HL-60/S4 treated with retinoic acid at 250 ng/mL for 4 days and 3 days (cell line): ENCODE measurements around the gene SNX30.

Source experiments
- in situ Hi-C: fragments of 300-500 bp; cut with MboI; formaldehyde crosslinking; loops from 2 replicates; pipeline ENCODE4 v1.7.0; 2022; ENCODE audit warnings: low sequenced_read_pairs

SNX30 gene

DNA sequence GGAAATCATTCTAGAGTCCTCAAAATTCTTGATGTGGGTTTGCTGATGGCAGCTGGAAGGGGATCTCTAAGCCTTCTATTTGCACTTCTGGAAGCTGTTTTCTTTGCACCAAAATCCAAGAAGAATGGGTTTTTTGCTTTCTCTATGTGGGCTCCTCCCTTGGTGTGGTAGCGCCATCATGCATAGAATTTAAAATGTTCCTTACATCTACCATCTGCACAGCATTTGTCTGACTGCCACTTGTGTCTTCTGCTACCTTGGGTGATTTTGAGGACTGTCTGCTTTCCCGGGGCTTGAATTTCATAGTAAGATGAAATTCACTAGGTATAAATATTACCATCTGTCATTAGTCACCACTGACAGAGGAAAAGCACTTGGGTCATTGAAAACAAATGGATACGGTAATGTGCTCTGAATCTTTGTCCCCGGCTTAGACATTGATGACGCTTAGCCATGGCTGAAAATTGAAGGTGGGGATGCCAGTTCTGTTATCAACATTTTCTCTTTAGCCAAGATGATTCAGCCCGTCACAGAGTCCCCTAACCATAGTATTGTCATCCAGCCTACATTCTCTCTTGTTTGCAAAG lies 30.0 kb downstream of the SNX30 start:
- in situ Hi-C loops, result no loop called here

DNA sequence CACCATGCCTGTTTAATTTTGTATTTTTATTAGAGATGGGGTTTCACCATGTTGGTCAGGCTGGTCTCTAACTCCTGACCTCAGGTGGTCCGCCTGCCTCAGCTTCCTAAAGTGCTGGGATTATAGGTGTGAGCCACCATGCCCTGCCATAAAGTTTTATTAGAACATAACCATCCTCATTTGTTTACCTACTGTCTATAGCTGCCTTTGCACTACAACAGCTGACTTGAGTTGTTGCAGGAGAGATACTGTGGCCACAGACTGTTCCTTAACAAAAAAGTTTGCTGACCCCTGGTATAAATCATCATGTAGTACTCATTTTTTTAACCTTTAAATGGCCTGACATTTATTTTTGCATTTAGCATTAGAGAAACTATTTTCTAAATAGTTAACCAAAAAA lies 31.7 kb downstream of the SNX30 start:
- in situ Hi-C loops, result no loop called here

DNA sequence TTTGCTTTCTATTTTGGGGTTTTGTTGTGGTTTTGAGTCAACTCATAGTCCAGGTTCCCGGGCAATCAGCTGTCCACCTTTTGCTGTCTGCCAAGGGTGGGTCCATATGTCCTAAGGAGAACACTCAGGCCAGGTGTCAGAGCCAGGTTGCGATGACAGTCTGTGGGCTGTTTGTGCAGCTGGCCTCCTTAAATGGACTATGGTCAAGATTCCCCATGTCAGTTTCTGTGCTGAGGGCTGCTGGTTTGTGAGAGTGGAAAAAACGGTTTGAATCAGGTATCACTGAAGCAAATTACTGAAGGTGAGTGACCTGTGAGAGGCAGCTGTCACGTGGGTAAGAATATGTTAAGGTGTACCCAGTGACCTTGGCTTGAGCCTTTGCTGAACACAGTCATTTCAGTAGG lies 33.0 kb downstream of the SNX30 start:
- in situ Hi-C loops, result no loop called here

DNA sequence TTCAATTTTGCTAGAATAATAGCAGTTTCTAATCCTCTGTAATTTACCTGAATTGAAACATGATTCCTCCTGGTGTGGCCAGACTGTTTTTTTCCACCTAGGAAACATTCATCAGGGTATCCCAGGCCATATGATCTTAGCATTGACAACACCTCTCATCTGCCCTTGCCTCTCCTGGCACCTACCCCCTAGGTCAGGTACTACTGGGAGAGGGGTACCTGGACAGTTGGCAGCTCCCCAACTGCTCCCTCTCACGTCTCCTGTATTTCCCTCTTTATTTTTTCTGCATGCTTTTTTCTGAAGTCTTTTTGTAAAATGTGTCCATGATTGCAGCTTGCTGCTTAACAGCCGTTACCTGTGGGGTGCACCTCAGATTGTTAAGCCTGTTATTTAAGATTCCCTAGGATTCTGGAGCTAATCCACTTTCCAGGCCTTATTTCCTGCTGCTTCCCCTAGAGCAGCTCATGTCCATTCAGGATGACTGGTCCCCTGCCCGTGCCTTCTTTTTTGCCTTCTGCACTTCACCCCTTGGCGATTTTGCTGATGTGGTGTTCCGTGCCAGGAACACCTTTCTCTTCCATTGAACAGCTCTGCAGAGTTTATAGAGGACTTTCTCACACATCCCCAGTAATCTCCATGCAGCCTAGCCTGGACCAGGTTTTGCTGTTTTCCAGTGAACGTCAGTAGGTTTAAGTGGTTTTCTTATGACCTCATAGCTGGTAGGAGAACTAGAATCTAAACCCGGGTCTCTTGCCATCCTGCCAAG lies 33.6 kb downstream of the SNX30 start:
- in situ Hi-C loops, result no loop called here

DNA sequence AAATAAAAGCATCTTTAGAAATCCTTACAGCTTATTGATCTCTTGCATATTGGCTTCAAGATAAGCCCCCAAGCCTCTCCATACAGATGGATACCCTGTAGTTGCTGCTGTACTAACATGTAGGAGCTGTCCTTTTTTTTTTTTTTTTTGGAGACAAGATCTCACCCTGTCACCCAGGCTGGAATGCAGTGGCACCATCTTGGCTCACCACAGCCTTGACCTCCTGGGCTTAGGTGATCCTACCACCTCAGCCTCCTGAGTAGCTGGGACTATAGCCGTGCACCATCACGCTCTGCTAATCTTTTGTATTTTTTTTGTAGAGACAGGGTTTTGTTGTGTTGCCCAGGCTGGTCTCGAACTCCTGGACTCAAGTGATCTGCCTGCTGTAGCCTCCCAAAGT lies 35.4 kb downstream of the SNX30 start:
- in situ Hi-C loops, result no loop called here

DNA sequence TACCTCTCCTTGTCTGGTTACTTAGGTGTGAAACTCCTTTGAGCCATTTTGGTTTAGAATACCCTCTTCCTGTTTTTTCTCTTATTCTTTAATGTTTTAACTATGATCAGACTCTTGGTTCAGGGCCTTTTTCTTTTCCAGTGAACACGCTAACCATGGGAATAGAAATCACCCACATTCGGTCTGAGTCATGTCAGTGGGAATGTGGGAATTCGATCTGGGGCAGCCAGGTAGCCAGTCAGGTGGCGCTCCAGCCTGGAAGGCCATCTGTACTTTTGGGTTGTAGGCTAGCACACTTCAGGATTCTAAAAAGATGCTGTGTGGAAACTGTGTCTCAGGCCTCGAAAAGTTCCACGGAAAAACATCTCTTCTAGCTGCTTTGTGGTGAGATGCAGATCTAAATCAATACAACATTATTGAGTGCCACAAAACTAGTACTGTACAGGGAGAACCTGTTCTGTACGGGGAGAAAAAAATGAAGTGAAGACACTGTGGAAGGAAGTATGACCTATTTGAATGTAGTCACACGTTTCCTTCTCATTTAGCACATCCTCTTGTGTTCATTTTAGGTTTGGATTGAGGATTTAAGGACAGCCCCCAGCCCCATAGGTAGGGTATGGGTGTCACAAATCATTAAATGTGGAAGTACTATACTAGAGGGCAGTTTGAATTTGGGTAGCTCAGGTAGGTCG lies 36.4 kb downstream of the SNX30 start:
- in situ Hi-C loops, result no loop called here

DNA sequence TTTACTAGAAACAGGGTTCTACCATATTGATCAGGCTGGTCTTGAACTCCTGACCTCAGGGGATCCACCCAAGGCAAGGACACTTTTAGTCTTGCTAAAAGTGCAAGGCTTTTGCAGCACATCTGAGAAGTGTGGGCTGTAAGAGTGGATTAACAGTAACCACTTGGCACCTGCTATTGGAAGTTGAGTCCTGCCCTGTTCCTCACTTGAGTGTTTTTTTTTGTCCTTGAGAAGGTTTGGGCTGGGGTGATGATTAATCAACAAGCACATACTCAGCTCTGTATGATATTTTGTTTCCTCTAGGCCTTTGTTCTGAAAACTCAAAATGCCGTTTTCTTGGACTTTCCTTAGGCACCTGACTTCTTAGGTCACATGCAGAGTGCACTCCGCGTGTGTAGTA lies 37.4 kb downstream of the SNX30 start:
- in situ Hi-C loops, result no loop called here

DNA sequence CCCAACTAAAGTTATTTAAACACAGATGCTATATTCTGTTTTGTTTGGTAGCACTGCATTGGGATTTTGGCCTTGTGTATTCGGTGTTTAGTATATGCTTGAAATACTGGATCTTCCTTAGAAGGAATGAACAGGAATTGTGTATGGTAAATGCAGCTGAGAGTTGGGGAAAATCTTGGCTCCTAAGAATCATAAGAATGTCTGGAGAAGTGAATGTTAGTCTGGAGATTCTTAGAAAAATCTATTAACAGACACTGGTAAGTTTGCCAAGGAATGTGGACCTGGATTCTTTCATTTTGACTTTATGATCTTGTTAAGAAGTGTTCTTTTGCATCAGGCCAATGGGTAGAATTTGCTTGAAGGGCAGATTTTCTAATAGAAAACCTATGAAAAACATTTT lies 38.9 kb downstream of the SNX30 start:
- in situ Hi-C loops, result no loop called here

DNA sequence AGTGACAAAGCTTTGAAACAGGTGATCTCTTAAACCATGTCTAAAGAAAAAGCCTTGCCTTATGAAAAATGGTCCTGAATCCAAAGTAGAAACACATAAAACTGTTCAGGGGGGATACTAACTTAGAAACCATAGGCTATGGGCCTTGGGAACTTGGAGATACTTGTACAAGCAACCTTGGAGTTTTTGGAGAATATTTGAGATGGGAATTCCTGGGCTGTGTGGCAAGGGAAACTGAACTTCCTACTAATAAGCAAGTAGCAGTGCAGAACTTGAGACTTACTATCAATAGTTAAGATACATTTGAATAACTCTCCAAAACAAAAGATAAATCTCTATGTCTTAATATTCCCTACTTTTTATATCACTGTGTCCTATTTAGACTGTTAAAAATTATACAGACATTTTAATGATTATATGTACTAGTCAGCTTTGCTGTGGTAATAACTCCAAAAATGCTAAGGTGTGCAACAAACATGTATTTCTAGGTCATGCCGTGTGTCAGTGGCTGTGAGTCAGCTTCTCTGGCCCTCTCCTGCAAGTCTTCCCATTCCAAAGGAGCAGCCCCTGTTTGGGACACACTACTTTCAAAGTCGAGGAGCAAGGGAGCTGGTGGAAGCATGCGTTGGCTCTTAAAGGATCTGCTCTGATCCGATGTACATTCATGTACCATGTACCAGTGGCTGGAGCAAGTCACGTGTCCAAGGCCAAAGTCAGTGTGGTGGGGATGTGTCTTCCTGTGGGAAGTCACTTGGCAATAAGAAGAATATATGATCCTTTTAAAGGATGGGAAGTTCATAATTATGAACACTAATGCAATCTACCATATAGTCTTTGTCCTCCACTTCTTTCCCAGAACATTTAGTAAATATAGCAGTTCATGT lies 39.6 kb downstream of the SNX30 start:
- in situ Hi-C loops, result no loop called here

DNA sequence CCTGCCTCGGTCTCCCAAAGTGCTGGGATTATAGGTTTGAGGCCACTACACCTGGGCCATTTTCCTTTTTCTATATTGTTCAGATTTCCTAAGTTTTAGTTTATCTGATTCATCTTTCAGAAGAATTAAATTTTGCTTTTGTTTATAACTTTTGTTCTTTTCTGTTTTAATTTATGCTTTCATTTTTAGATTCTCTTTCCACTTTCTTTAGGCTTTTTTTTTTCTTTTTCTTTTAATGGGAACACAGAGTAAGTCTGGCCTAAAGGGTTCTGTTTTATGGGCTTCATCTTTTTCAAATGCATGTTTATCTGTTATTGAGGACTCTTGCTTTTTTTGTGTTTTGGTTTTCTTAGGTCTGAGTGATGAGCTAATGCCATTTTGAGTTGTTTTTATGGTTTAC lies 42.1 kb downstream of the SNX30 start:
- in situ Hi-C loops, result no loop called here

DNA sequence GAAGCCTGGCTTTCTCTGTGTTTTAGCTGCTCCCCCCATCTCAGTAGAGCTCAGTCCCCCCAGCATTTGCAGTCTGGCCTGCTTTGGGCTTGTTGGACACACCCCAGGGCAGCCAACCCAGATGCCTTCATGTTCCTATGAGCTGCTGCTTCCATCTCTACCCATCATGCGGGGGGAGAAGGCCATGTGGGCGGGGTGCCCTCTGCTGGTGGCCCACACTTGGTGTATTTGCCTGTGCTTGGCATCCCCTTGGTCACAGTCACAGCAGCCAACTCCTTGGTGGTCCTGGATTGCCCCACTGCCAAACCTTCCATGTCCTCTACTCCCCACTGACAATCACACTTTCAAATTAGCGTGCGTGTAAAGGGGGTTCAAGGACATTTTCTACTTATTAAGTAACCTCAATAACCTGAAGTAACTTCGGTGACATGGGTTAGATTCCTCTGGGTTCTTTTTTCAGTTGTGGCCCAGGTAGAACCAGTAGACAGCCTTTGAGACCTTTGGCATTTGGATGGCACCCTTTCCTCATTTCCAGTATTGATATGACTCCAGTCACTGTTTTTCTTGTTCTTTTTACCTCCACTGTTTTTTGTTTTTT lies 42.8 kb downstream of the SNX30 start:
- in situ Hi-C loops, result no loop called here

DNA sequence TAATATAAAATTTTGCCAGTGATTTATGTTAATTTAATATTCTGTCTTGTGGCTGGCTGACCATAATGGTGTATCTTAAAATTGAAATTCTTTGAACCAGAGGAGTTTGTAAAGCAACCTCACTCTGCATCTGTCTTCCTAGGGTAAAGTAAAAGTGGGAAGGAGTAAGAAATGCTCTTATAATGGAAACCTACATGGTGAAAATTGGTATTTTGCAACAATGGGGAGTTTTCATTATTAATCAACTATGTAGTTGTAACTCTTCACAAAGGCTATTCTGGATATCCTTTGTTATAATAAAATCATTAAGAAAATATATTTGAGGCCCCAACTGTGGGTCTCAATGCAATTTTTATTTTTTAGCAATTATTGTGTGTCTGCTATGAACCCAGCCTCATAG lies 44.2 kb downstream of the SNX30 start:
- in situ Hi-C loops, result no loop called here

DNA sequence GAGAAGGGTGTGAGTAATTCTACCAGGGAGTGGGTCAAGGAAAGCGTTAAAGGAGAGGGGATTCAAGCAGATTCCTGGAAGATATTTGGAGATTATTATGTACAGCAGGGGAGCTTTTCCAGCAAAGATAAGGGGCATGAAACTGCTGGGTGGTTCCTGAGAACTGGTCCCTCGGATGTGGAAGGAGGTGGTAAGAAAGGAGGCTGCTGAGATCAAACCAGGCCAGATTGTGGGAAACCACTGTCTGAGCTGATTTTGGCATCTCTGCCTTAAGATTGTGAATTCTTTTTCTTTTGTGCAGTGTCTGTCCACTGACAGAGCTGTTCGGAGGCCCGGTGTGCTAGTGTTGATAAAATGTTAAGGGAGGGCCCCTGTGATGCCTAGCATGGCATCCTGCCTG lies 45.4 kb downstream of the SNX30 start:
- in situ Hi-C loops, result no loop called here

DNA sequence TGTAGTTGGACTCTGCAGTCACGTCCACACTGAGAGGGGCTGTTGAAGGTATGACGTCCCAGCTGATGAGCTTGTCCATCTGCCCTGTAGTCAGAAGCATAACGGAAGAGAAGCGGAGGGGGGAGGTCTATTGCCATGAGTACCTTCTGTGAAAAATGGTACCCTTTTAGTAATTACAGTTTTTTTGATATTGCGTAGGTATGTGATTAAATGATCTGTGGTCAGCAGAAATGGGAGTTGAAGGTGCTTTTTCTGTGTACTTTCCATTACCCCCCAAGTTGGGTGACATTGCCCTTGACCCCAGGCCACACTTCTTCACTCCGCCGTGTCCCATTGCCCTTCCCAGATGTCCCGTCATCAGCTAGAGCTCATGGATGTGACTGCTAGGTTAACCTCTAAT lies 45.9 kb downstream of the SNX30 start:
- in situ Hi-C loops, result no loop called here

DNA sequence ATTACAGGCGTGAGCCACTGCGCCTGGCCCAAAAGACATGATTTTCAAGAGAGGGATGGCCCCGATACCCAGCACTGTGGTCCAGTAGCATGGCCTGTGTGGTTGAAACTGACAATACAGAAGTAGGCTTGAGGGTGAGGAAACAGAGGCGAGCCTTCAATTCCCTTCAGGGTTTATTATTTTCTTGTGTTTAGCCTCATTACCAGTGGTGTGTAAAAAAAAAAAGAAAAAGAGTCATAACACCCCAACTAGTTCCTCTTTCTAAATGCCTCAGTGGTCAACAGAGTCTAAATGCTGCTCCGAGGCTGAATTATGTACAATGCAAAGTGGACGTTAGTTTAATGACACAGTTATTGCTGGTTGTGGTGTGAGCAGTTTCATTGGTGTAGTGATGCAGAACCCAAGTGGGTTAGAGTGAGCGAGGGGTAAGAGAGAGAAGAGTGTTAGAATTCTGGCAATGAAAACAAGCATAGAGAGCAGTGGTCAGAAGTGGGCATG lies 58.8 kb downstream of the SNX30 start:
- in situ Hi-C loops, result no loop called here

DNA sequence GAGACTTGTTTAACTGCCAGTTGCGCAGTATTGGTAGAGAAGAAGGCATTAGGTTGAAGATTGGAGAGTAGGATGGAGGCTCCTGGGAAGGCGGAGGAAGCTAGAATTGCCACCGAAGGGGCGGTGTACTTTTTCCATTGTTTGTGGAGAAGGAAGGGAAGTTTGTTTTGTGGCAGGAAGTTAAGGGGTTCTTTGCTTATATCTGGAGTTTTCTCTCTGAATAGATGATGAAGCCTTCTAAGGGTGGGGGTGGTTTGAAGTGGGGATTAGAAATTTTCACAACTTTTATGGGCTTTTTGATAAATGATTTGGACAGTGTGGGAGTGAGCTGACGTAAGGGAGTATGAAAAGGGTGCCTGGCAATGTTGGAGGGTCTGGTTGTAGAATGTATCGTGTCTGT lies 59.3 kb downstream of the SNX30 start:
- in situ Hi-C loops, result no loop called here

DNA sequence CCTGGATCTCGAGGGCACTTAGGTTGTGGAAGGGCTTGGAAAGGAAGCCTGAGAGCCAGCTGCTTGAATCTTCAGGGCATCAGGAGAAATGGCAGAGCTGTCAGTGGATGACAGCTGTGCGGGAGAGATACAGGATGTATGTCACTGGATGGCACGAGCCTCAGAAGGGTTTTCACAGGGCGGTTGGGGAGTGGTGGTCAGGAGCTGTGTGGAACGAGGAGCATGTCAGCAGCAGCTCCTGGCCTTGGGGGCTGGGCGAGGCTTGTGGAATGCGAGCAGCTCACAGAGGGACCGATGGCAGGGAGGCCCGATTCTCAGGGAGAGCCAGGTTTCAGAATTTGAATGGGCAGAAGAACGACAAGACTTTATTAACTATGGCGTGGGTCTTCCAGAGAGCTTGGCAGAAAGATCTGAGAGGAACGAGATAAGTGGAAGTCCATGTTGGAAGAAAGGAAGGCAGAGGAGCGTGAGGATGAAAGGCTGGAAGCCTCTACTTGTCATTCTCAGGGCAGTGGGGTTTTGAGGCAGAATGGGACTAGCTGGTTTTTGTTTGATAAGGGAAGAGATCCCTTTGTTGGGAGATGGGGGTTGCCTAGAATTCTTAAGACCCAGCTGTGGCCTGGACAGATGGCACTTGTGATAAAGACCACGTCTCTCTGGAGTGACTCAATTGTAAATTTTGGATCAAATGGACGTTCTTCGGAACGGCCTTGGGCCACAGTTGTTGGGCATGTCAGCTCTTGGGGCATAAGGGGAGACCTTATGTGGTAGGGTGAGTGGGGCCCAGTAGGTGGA lies 60.3 kb downstream of the SNX30 start:
- in situ Hi-C loops, result no loop called here

DNA sequence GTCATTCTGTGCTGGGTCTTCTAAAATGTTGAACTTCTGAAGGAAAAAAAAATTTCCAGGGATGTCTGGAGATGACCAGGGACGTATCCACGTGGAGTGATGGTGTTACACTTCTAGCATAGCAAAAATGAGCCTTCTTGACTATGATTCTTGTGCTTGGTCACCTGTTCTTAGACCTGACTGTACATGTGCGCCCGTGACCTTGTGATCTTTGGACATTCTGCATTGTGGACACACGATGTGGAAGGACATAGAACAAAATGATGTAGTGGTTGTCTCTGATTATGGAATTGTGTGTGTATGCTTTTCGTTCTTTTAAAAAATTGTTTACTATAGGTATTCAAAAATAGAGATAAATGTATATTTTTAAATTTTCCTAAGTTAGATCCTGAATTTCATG lies 61.0 kb downstream of the SNX30 start:
- in situ Hi-C loops, result no loop called here

DNA sequence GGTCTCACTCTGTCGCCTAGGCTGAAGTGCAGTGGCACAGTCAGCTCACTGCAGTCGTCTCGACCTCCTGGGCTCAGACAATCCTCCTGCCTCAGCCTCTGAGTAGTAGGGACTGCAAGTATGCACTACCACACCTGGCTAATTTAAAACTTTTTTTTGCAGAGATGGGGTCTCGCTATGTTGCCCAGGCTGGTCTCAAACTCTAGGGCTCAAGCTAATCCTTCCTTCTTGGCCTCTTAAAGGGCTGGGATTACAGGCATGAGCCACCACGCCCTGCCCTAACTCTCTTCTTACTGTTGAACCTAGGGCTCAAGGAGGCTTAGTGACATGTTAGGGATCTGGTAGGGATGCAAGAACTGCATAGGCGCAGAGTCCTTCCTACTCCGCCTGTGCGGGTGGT lies 65.3 kb downstream of the SNX30 start:
- in situ Hi-C loops, result no loop called here

DNA sequence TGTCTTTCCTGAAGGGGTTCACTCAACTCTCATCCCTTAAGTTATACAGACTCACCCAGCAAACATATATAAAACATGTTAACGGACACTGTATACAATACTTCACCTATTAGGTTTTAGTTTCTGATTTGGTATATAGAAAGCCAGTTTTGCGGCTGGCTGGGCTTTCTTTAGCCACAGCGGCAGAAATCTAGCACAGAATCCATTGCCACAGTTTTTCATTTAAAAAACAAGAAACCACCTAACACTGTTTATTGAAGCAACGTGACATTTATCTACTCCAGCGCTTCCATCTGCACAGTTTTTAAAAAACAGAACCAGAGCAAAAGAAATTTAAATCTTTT lies 67.3 kb downstream of the SNX30 start:
- in situ Hi-C loops, result no loop called here
